Stimulated activated CD8-positive, alpha-beta memory T cell treated with anti-CD3 and anti-CD28 coated beads, Interleukin-4, amount 100 ng/mL, for 24 hours (primary cell): ENCODE results near the gene TSPYL1.

Experiments used
- DNase-seq: peaks from one replicate; pipeline ENCODE4 v3.0.0-alpha.2; 2020; ENCODE audit warnings: low read depth

The TSPYL1 gene

DNA sequence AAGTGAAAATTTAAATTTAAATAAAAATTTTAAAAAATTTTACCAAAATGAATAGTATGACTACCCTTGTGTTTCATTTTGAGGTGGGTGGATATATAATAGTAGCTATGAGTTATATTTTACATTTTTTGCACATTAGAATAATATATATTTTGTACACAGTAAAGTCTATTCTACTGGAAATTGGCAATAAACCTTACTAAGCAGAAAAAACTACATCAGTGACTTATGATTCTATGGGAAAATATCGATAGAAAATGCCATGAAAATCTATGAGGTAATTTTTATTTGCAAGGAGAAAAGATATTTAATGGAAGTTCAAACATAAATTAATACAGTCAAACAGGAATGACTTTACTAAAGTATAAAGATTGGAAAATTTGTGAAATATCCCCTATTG is 23.0 kb downstream of the TSPYL1 start:
- DNase-seq: no peak

- no peak for DNase-seq
Measured at GRCh38 chr6:116255246-116255800, 24.4 kb downstream of the TSPYL1 start.

DNA sequence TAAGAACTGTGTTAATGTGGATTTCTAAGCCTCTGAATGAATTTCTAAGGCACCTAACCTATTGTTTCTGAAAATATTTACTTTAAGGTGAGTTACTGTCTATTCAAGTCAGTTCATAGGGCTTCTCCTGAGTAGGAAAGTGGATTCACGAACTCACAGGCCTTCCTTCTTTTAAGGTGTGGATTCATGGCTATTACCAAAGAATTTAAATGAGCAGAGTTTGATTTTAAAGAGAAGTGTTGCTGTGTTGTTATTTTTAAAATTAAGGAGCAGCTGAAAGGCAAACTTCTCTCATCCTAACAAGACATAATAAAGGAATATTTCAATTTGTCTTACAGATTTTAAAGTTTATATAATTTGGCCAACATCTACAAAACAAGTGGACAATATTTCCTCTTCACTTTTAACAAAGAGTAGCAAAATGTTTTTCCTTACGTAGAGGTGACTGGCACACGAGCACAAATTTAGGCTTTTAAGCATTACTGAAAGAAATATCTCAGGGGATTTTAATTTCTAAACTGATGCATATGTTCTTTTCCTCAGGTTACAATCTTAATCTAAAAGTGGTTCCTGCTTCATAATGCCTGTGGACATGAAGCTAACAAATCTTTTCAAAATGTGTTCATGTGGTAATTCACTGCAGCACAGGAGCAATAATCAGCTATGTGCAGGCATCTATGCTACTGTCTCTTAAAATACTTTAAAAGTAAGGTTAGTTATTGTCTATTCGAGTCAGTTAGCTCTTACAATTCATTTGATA is 25.3 kb downstream of the TSPYL1 start:
- DNase-seq: no peak

GRCh38 chr6:116253505-116254296 is 26.0 kb downstream of the TSPYL1 start, which contains the start of gene TSPYL4:
TSPYL4 (minus strand) TSS chr6:116254075; CDS start chr6:116254008, 67 bp downstream.
- DNase-seq: peak; percentile 79

GRCh38 chr6:116253188-116253504 is 26.6 kb downstream of the TSPYL1 start:
- no peak for DNase-seq

DNA sequence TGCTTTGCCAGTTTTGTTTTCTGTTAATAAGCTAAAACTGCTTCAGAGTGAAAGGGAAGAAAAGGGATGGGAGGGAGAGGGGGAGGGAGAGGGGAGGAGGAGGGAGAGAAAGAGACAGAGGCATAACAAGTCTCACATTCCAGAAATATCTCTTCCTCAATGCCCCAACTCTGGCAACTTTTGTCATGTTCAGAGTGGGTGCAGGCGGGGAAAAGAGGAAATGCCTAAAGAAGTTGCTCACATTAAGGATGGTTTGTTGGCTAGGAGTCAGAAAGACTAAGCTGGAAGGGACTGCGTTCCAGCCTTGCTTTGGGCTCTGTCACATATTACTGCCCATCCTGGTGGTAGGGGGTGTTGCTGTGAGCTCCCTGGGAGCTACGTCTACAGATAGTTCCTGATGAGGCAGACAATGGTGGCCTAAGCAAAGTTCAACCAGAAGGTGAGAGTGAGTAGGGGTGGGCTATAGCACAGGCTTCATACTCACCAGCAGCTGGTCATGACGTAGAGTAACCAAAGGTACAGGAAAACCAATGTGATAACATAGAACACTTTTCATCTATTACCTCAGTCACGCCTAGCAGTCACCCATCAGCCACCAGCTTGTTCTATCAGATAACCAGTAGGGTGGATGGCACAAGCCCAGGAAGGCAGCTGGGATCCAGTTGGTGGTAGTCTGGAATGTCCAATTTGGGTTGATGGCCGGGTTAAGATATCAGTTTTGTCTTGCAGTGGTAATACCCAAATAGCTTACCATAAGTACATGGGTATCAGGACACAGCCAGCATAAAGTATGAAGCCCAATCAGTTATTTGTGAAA is 28.0 kb downstream of the TSPYL1 start:
- no peak for DNase-seq

GRCh38 chr6:116248577-116248976 is 31.2 kb downstream of the TSPYL1 start:
- no peak for DNase-seq

- no peak for DNase-seq
Measured at GRCh38 chr6:116247285-116247684, 32.4 kb downstream of the TSPYL1 start.

DNA sequence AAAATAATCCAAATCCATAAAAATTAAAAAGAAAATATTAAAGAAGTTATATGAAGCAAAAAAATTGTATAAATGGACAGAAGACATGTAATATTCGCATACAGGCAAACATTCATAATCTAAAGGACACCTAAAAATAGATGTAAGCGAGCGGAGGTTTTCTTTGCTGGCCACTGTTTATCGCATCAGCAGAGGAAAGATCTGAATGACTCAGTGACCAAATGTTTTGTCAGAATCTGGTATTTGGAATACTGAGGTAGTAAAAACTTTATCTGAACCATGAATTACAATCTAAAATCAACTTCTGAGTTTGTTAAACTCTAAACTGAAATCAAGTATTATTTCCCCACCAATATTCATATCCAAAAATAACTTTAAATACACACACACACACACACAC is 33.6 kb downstream of the TSPYL1 start:
- DNase-seq: no peak

GRCh38 chr6:116244284-116244683 is 35.4 kb downstream of the TSPYL1 start:
- no peak for DNase-seq

DNA sequence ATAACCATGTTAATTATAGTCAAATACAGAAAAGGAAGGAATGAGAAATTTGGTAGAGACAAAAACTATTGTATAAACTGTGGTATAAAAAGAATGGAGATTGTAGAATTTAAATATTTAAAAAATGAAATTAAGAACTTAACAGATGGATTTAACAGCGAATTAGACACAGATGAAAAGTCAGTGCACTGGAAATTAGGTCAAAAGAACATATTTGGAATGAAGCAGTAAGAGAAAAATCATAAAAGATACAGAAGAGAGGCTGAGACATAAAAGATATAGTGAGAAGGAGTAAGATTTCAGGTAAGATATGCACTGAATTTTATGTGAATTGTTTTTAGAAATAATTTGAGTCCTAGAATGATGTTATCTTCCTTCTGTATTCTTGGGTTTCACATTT is 39.9 kb downstream of the TSPYL1 start:
- no peak for DNase-seq

GRCh38 chr6:116239256-116239655 is 40.5 kb downstream of the TSPYL1 start:
- DNase-seq: no peak

DNA sequence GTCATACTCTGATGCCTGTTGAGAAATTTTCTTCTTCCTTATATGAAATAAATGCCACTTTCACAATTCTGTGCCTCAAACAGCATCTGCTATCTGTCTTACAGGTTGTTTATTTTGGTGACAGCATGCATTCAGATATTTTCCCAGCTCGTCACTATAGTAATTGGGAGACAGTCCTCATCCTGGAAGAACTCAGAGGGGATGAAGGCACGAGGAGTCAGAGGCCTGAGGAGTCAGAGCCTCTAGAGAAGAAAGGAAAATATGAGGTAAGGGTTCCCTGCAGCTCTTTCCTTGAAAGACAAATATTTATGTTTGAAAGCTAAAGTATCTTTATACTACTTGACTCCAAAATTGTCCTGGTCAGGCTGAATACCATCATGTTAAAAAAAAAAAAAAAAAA is 41.6 kb downstream of the TSPYL1 start:
- no peak for DNase-seq

DNA sequence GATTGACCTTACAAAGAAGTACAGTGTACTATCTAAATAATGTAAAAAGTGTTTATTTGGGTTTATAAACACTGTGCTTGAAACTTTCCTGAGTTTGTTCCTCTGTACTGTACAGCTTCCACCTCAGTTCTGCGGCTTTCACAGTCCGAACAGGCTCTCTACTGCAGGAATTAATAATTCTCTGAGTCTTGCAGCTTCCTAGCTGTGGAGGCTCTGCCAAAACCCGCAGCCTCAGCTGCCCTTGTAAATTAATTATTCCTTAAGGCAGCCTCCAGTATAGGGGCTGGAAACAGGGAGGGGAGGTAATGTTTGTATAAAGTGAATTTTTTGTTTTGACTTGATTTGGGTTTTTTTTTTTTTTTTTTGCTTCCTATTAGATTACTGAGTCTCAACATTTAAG is 45.0 kb downstream of the TSPYL1 start:
- DNase-seq: no peak

DNA sequence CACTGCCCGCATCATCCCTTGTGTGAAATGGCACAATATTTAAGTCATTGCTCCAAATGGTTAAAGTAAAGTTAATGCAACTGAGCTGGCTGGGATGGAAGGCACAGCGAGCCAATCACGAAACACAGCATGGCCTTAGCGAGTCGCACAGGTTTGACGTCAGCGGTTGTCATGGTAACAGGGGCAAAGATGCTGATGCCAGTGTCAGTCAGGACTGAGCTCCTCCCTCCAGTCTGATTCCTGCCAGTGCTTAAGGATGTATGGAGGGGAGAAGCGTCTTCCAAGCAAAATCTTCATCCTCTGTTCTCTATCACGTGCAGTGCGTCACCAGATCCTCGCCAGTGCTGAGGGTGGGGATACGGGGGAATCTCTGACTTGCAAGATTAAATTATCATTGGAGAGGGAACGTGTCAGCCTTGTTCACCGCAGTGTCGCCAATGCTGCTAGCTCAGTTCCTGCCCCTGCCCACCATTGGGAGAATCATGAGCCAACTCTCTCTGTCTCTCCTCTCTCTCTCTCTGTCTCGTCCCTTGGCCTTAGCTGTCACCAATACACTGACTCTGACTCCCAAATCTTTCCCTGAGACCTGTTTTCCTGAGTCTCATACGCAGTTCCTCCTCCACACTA is 50.3 kb downstream of the TSPYL1 start:
- DNase-seq: no peak
